ENCODE measurements around the gene TREH.
A peak's percentile ranks its signal among the peaks of the same experiment; 100 is the strongest.
"Not testable (repeated sequence)": the region's sequence is repeated elsewhere in the genome, so short reads cannot be mapped to it uniquely, and the experiment has no call there.

The TREH gene

DNA sequence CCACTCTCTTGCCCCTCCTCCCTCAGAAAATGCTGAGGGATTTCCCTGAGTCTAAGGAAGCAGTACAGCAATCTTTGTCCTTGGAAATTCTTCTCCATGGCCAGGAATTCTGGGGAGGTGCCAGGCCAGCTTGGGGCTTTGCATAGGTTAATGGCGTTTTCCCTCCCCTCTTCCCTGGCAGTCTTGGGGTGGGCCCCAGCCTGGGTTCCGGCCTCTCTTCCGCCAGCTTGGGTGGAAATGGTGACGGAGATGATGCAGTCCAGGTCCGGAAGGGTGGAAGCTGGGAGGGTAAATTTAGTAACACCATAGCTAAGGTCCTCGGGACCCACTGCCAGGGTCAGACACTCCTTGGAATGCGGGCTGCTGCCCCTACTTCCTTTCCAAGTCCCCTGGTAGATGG lies 67.1 kb downstream of the TREH start:
- no peak for DNase-seq (ENCODE audit: low spot score)

GRCh38 chr11:118611433-118611795 lies 68.0 kb downstream of the TREH start:
- DNase-seq (ENCODE audit: low spot score): not testable (repeated sequence)

DNA sequence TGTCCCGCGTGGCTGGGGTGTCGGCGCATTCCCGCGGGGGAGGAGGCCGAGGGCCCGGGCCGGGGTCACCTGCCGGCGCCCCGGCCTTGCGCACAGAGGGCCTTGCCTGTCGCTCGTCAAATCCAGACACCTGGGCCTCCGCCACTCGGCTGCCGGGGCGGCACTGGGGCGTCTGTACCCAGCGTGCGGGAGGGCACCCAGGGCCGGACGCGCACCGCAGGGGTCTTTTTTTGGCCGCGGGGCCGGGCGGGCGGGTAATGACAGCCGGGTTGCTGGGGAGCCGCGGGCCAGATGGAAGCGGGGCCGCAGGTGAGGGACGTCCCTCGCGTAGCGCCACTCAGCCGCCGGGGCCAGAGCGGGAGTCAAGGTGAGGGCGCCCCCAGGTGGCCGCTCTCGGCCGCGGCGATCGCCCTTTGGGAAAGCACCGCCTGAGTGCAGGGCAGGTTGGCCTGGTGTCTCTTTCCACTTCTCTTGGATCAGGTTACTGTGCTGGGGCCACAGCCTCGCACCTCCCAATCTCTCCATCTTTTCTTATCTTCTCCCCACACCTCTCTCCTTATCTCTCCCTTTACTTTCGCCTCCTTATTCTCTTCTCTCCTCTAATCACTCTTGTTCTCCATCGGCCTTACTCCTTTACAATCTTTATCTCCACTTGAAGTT lies 68.5 kb downstream of the TREH start:
- peak; percentile 86 for DNase-seq (ENCODE audit: low spot score)

GRCh38 chr11:118610225-118610772 lies 69.2 kb downstream of the TREH start:
- no peak for DNase-seq (ENCODE audit: low spot score)

DNA sequence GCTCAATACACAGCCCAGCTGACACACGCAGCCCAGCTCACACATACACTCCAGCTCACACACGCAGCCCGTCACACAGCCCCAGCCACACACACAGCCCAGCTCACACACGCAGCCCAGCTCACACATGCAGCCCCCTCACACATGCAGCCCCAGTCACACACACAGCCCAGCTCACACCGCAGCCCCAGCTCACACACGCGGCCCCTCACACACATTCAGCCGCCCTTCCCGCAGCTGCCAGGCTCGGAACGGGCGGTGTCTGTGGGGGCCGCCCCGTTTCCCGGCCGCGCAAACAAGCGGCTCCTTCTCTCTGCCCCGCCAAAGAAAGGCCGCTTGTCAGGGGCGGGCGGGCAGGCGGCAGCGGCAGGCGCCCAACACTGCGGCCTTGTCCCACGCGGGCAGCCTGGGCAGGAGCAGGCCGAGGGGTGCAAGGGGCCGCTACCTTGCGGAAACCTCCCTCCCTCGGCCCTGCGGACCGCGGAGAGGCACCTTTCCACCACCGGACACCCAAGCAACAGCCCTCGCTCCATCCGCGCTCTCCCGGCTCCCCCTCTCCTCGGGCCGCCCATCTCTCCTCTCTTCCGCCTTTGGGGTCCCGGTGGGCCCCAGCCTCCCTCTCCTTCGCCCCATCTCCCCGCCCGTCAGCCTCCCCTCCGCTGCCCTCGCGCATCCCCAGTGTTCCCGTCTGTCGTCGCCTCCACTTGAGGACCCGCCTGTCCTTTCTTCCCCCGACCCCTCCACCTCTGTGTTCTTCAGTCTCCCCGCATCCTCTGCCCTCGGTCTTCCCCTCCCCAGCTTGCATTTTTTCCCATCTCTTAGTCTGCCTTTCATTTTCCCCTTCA lies 69.8 kb downstream of the TREH start:
- no peak for DNase-seq (ENCODE audit: low spot score)

DNA sequence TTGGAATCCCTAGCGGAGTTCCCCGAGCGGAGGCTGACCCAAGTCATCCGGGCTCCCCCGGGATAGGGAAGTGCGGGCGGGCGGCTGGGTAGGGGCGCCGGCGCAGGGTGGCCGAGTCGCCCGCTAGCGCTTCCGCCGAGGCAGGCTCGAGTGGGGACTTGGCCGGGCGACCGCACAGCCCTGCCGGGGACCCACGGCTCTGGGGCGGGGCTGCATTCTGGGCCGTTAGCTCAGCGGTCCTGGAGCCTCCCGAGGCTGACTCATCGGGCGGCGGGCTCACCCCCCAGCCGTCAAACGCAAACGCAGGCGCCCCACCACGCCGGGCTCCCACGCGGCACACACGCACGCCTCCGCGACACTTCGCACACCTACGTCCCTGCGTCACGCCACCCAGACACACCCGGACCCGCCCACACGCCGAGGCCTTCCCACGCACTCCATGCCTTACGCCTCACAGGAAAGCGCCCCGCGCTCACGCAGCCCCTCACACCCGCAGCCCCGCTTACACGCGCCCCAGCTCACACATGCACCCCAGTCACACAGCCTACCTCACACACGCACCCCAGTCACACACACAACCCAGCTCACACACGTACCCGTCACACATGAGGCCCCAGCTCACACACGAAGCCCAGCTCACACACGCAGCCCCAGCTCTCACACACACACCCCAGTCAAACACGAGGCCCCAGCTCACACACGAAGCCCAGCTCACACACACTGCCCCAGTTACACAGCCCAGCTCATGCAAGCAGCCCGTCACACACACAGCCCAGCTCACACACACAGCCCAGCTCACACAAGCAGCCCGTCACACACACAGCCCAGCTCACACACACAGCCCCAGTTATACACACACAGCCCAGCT lies 70.9 kb downstream of the TREH start:
- DNase-seq (ENCODE audit: low spot score): peak; percentile 89

- DNase-seq (ENCODE audit: low spot score): peak; percentile 24
Observed at GRCh38 chr11:118607401-118608359, 71.8 kb downstream of the TREH start, which contains the start of gene PHLDB1. PHLDB1 (plus strand) TSS chr11:118607615; CDS start chr11:118613837, 6,222 bp downstream.

All from CD4-positive, alpha-beta T cell treated with Interleukin-2 at 100 ng/mL for 4 hours (primary cell).